Esophagus squamous epithelium (tissue), 5 donors: ENCODE results near the gene GPRC5B. TPM values are rescaled to one million over a fixed set of nuclear protein-coding genes. Genes with fewer than 3 reads are reported as not detected.

Experiments
- DNase-seq: peaks from one replicate; lab custom pipeline; 2025; lab: John Stamatoyannopoulos, UW
- H3K27ac ChIP-seq, 4 donors: fragments of 200-600 bp; sonication (generic); one replicate each; pipeline ENCODE4 v1.5.1; 2016 to 2019; ENCODE audit warnings: mild to moderate bottlenecking in 1 of 4
- H3K27me3 ChIP-seq, 4 donors: fragments of 200-600 bp; sonication (generic); 1 replicate in 3 of 4; 2 replicates in 1 of 4; pipeline versions ENCODE4 v1.5.1 to v1.6.0; 2017 to 2021; ENCODE audit warnings: antibody characterized with exemption in 1 of 4
- H3K36me3 ChIP-seq, 3 donors: fragments of 200-600 bp; sonication (generic); one replicate each; pipeline ENCODE4 v1.5.1; 2016 to 2019
- H3K4me1 ChIP-seq, 3 donors: fragments of 200-600 bp; sonication (generic); one replicate each; pipeline ENCODE4 v1.5.1; 2017 to 2019
- H3K4me3 ChIP-seq, 4 donors: fragments of 200-600 bp; sonication (generic); 1 replicate in 3 of 4; 2 replicates in 1 of 4; pipeline ENCODE4 v1.5.1; 2016 to 2019; ENCODE audit warnings: mild to moderate bottlenecking in 2 of 4, moderate library complexity in 1 of 4
- H3K9me3 ChIP-seq, 3 donors: fragments of 200-600 bp; sonication (generic); one replicate each; pipeline ENCODE4 v1.5.1; 2016 to 2019
- POLR2A ChIP-seq, 4 donors: fragments of 450-650 bp; IDR thresholded peaks; one replicate each; pipeline ENCODE4 v1.6.1; 2017; ENCODE audit warnings: antibody characterized with exemption in 4 of 4, mild to moderate bottlenecking in 4 of 4, moderate library complexity in 3 of 4
- WGBS, 2 donors: methylation state at CpG; one replicate each; pipeline ENCODE4 v1.1.5; 2018; 5-methylcytosine and 5-hydroxymethylcytosine counted together
- intact Hi-C: fragments of 100-400 bp; cut with DNase I; formaldehyde crosslinking; loops from one replicate; pipeline ENCODE4 v1.15.0; 2022
- total RNA-seq, 4 donors: library from RNA; depleted of rRNA; stranded (reverse); fragments of >200 nt; gene quantifications; one replicate each; pipeline ENCODE4 v1.1.0, GENCODE V29; 2016
- TF ChIP-seq, protein P1 (sequence below), 6 experiments: fragments of 450-650 bp in 4 of 6; fragments of 200-600 bp in 2 of 6; sonication (generic) in 2 of 6; IDR thresholded peaks; one replicate each; pipeline ENCODE4 v1.5.1; 2016 to 2019; ENCODE audit warnings: antibody characterized with exemption in 6 of 6, mild to moderate bottlenecking in 4 of 6, moderate library complexity in 4 of 6
- donor health status: DM: yes; HTN: yes; CAD: no.

GPRC5B gene
- total RNA-seq, 4 donors from 2014 or later: 1.9 to 26.1 (median 8.4) TPM

DNA sequence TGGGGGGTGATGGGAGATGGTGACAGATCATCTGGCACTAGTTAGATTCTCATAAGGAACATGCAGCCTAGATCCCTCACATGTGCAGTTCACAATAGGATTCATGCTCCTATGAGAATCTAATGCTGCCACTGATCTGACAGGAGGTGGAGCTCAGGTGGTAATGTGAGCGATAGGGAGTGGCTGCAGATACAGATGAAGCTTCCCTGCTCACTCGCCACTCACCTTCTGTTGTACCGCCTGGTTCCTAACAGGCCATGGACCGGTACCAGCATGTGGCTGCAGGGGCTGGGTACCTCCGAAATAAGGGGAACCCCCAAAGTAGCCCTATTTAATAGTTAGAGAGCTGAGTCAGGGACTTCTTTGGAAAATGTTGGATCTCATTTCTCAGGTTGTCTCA lies 60.4 kb downstream of the GPRC5B start:
- Histone ChIP-seq H3K27me3 (no peaks in the 10 kb centered on the region), H3K4me1 (no peaks in the 10 kb centered on the region), H3K36me3 (no peaks in the 10 kb centered on the region), H3K9me3 (no peaks in the 10 kb centered on the region), H3K27ac (no peak overlapping the region), H3K4me3 (no peak overlapping the region)
- DNase-seq: no peak
- TF ChIP-seq POLR2A (IDR thresholded peaks at IDR 0.05): no peak
- TF ChIP-seq, protein P1, sequence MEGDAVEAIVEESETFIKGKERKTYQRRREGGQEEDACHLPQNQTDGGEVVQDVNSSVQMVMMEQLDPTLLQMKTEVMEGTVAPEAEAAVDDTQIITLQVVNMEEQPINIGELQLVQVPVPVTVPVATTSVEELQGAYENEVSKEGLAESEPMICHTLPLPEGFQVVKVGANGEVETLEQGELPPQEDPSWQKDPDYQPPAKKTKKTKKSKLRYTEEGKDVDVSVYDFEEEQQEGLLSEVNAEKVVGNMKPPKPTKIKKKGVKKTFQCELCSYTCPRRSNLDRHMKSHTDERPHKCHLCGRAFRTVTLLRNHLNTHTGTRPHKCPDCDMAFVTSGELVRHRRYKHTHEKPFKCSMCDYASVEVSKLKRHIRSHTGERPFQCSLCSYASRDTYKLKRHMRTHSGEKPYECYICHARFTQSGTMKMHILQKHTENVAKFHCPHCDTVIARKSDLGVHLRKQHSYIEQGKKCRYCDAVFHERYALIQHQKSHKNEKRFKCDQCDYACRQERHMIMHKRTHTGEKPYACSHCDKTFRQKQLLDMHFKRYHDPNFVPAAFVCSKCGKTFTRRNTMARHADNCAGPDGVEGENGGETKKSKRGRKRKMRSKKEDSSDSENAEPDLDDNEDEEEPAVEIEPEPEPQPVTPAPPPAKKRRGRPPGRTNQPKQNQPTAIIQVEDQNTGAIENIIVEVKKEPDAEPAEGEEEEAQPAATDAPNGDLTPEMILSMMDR (IDR thresholded peaks at IDR 0.05): no peak
- 70 to 84% methylated on average over 2 to 5 of the region's 5 CpGs for WGBS, 2 donors
- intact Hi-C loops: no loop called here

DNA sequence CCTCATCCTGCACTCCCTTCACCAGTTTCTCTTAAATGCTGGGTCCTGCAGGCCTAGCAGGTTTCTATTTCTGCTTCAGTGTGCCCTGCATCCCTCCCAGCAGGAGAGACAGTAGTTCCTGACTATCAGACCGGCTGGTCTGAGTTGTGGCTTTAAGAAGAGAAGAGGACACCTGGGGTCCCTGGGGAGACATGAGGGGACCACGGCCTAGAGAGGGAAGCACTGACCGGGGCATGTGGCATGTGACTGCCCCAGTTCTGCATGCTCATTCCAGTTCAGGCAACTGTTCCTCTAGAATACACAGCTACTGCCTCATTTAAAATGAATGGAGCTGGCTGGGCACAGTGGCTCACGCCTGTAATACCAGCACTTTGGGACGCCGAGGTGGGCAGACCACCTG lies 61.3 kb downstream of the GPRC5B start:
- Histone ChIP-seq H3K9me3 (no peaks in the 10 kb centered on the region), H3K4me1 (no peaks in the 10 kb centered on the region), H3K27me3 (no peaks in the 10 kb centered on the region), H3K27ac (no peak overlapping the region), H3K36me3 (no peaks in the 10 kb centered on the region), H3K4me3 (no peak overlapping the region)
- intact Hi-C loops: no loop called here
- TF ChIP-seq POLR2A (IDR thresholded peaks at IDR 0.05): no peak
- TF ChIP-seq, protein P1 (IDR thresholded peaks at IDR 0.05): no peak
- no peak for DNase-seq
- 89% methylated on average over 5 of the region's 6 CpGs; no CpG with 5 or more reads in 1 of the 2 donors for WGBS, 2 donors

DNA sequence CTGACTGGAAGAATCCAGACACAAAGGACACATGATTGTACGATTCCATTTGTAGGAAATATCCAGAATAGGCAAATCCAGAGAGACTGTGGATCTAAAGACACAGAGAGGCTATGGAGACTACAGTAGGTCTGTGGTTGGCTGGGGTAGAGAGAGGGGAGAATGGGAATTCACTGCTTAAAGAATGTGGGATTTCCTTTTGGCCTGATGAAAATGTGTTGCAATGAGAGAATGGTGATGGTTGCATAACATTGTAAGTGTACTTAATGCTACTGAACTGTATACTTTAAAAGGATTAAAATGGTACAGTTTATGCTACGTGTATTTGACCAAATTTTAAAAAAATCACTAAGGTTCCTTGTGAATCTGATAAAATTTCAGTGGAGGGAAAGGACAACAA lies 62.1 kb downstream of the GPRC5B start:
- Histone ChIP-seq H3K4me1 (no peaks in the 10 kb centered on the region), H3K9me3 (no peaks in the 10 kb centered on the region), H3K27ac (no peak overlapping the region), H3K27me3 (no peaks in the 10 kb centered on the region), H3K4me3 (no peak overlapping the region), H3K36me3 (no peaks in the 10 kb centered on the region)
- intact Hi-C loops: no loop called here
- TF ChIP-seq, protein P1 (IDR thresholded peaks at IDR 0.05): no peak
- no peak for TF ChIP-seq POLR2A (IDR thresholded peaks at IDR 0.05)
- WGBS, 2 donors: 67 to 83% methylated on average over 2 of the region's 2 CpGs
- DNase-seq: no peak

DNA sequence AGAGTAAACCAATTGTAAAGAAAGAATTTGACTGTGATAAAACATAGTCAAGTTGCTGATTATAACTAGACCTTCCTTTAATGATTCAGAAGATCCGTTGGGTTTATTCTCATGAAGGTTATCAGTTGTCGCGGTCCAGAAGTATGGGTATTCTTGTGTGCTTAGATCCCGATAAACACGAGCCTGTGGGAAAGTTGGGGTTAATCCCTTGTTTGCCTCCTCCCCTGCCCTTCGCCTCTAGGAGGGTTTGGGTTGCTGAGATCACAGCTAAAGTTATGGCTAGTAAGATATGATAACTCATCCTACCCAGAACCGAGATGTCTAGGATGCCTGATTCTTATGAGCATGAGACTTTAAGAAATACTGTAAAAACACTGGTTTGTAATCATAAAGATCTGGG lies 66.8 kb downstream of the GPRC5B start:
- Histone ChIP-seq H3K4me3 (no peak overlapping the region), H3K9me3 (peaks cover 0 to 4% (median 0%) of the 10 kb centered on the region in 3 donors), H3K36me3 (no peaks in the 10 kb centered on the region), H3K4me1 (no peaks in the 10 kb centered on the region), H3K27me3 (no peaks in the 10 kb centered on the region), H3K27ac (no peak overlapping the region)
- TF ChIP-seq POLR2A (IDR thresholded peaks at IDR 0.05): no peak
- TF ChIP-seq, protein P1 (IDR thresholded peaks at IDR 0.05): no peak
- DNase-seq: no peak
- intact Hi-C loops: no loop called here
- WGBS, 2 donors: 91 to 92% methylated on average over 7 of the region's 7 CpGs

DNA sequence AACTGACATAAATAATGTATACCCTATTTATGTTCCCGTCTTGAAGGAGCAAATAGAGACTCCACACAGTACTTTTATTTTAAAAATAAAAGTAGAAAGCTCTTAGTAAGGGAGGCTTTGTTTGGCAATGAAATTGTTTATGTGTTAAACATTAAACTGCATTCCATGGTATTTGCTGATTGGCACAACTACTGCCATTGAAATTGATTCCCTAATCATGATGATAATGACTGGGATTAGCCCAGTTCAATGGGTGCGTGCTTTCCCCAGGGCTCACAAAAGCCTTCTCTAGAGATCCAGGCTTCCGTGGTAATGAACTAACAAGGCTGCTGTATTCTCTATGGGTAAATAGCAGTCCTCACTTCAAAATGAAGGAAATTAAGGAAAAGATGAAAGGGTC lies 67.5 kb downstream of the GPRC5B start:
- no peak overlapping the region for H3K4me3 ChIP-seq
- peaks cover 0 to 4% (median 0%) of the 10 kb centered on the region in 3 donors for H3K9me3 ChIP-seq
- no peak for TF ChIP-seq POLR2A (IDR thresholded peaks at IDR 0.05)
- TF ChIP-seq, protein P1 (IDR thresholded peaks at IDR 0.05): no peak
- no peaks in the 10 kb centered on the region for H3K27me3 ChIP-seq
- 58 to 67% methylated on average over 3 of the region's 3 CpGs for WGBS, 2 donors
- no peaks in the 10 kb centered on the region for H3K4me1 ChIP-seq
- DNase-seq: no peak
- no peak overlapping the region for H3K27ac ChIP-seq
- H3K36me3 ChIP-seq: no peaks in the 10 kb centered on the region
- intact Hi-C loops: no loop called here
